Measurements from ENCODE around the gene MMP13. TPM values are rescaled to one million over a fixed set of nuclear protein-coding genes. Genes with fewer than 3 reads are reported as not detected.

Gene MMP13
- total RNA-seq, 3 donors from 2014 or later (not counting 1 experiment from before 2014, with no cell fraction given) = not detected

GRCh38 chr11:102972853-102973252 lies 17.3 kb upstream of the MMP13 start:
- no peaks in the 10 kb centered on the region for H3K36me3 ChIP-seq (ENCODE audit: control insufficient read depth, insufficient read depth, low read length)
- no peak overlapping the region for H3K27ac ChIP-seq (ENCODE audit: low read length)
- H3K27me3 ChIP-seq (ENCODE audit: control insufficient read depth, insufficient read depth, low read length) = peaks cover 3% of the 10 kb centered on the region
- DNase-seq (no peak), ATAC-seq (no peak)
- Mint-ChIP-seq H3K9me3 (no peaks in the 10 kb centered on the region), H3K36me3 (no peaks in the 10 kb centered on the region), H3K4me3 (no peak overlapping the region), H3K4me1 (no peaks in the 10 kb centered on the region), H3K27ac (no peak overlapping the region), H3K27me3 (ENCODE audit: low read depth in 2 of 2) (peaks cover 0 to 2% of the 10 kb centered on the region in 2 donors)
- no peak overlapping the region for H3K4me3 ChIP-seq (ENCODE audit: low read length)
- WGBS (ENCODE audit: insufficient coverage) = 43% methylated on average over 1 of the region's 1 CpG
- no peaks in the 10 kb centered on the region for H3K4me1 ChIP-seq (ENCODE audit: control insufficient read depth, insufficient read depth, low read length)
- intact Hi-C loops (cut with micrococcal nuclease) = no loop called here
- H3K9me3 ChIP-seq (ENCODE audit: control insufficient read depth, insufficient read depth, low read length) = no peaks in the 10 kb centered on the region
- TF ChIP-seq CTCF (IDR thresholded peaks at IDR 0.05) = no peak

- H3K9me3 Mint-ChIP-seq = no peaks in the 10 kb centered on the region
- H3K27ac ChIP-seq (ENCODE audit: low read length) = no peak overlapping the region
- peaks cover 3% of the 10 kb centered on the region for H3K27me3 ChIP-seq (ENCODE audit: control insufficient read depth, insufficient read depth, low read length)
- H3K4me1 Mint-ChIP-seq = no peaks in the 10 kb centered on the region
- no peak for DNase-seq
- no peak for TF ChIP-seq CTCF (IDR thresholded peaks at IDR 0.05)
- no peaks in the 10 kb centered on the region for H3K36me3 Mint-ChIP-seq
- peaks cover 0 to 2% of the 10 kb centered on the region in 2 donors for H3K27me3 Mint-ChIP-seq (ENCODE audit: low read depth in 2 of 2)
- no peaks in the 10 kb centered on the region for H3K9me3 ChIP-seq (ENCODE audit: control insufficient read depth, insufficient read depth, low read length)
- no peaks in the 10 kb centered on the region for H3K4me1 ChIP-seq (ENCODE audit: control insufficient read depth, insufficient read depth, low read length)
- no peak for ATAC-seq
- H3K4me3 ChIP-seq (ENCODE audit: low read length) = no peak overlapping the region
- intact Hi-C loops (cut with micrococcal nuclease) = no loop called here
- H3K4me3 Mint-ChIP-seq = no peak overlapping the region
- H3K36me3 ChIP-seq (ENCODE audit: control insufficient read depth, insufficient read depth, low read length) = no peaks in the 10 kb centered on the region
- no peak overlapping the region for H3K27ac Mint-ChIP-seq
Observed at GRCh38 chr11:102971766-102972165, 16.2 kb upstream of the MMP13 start.

GRCh38 chr11:102967497-102967896 lies 12.0 kb upstream of the MMP13 start:
- no peak for TF ChIP-seq CTCF (IDR thresholded peaks at IDR 0.05)
- H3K27ac ChIP-seq (ENCODE audit: low read length) = no peak overlapping the region
- ATAC-seq = no peak
- intact Hi-C loops (cut with micrococcal nuclease) = no loop called here
- peaks cover 3% of the 10 kb centered on the region for H3K27me3 ChIP-seq (ENCODE audit: control insufficient read depth, insufficient read depth, low read length)
- no peaks in the 10 kb centered on the region for H3K36me3 ChIP-seq (ENCODE audit: control insufficient read depth, insufficient read depth, low read length)
- no peak for DNase-seq
- no peaks in the 10 kb centered on the region for H3K36me3 Mint-ChIP-seq
- WGBS (ENCODE audit: insufficient coverage) = no CpG with 5 or more reads among the region's 1 CpG
- no peaks in the 10 kb centered on the region for H3K4me1 Mint-ChIP-seq
- no peak overlapping the region for H3K4me3 Mint-ChIP-seq
- peaks cover 0 to 2% of the 10 kb centered on the region in 2 donors for H3K27me3 Mint-ChIP-seq (ENCODE audit: low read depth in 2 of 2)
- H3K27ac Mint-ChIP-seq = no peak overlapping the region
- peaks cover 0 to 2% of the 10 kb centered on the region in 2 donors for H3K9me3 Mint-ChIP-seq
- no peak overlapping the region for H3K4me3 ChIP-seq (ENCODE audit: low read length)
- H3K9me3 ChIP-seq (ENCODE audit: control insufficient read depth, insufficient read depth, low read length) = no peaks in the 10 kb centered on the region
- H3K4me1 ChIP-seq (ENCODE audit: control insufficient read depth, insufficient read depth, low read length) = no peaks in the 10 kb centered on the region

GRCh38 chr11:102966011-102966410 lies 10.5 kb upstream of the MMP13 start:
- Histone ChIP-seq H3K27me3 (ENCODE audit: control insufficient read depth, insufficient read depth, low read length) (no peaks in the 10 kb centered on the region), H3K4me3 (ENCODE audit: low read length) (no peak overlapping the region), H3K4me1 (ENCODE audit: control insufficient read depth, insufficient read depth, low read length) (no peaks in the 10 kb centered on the region), H3K9me3 (ENCODE audit: control insufficient read depth, insufficient read depth, low read length) (no peaks in the 10 kb centered on the region), H3K27ac (ENCODE audit: low read length) (no peak overlapping the region), H3K36me3 (ENCODE audit: control insufficient read depth, insufficient read depth, low read length) (no peaks in the 10 kb centered on the region)
- intact Hi-C loops (cut with micrococcal nuclease) = no loop called here
- H3K9me3 Mint-ChIP-seq = peaks cover 0 to 2% of the 10 kb centered on the region in 2 donors
- no peaks in the 10 kb centered on the region for H3K36me3 Mint-ChIP-seq
- DNase-seq (no peak), ATAC-seq (no peak)
- no peak overlapping the region for H3K4me3 Mint-ChIP-seq
- no peak for TF ChIP-seq CTCF (IDR thresholded peaks at IDR 0.05)
- peaks cover 2 to 7% of the 10 kb centered on the region in 2 donors for H3K27me3 Mint-ChIP-seq (ENCODE audit: low read depth in 2 of 2)
- H3K27ac Mint-ChIP-seq = no peak overlapping the region
- H3K4me1 Mint-ChIP-seq = no peaks in the 10 kb centered on the region

Data from natural killer cell (primary cell).